ENCODE results near the gene SLC6A17.
A peak's percentile ranks its signal among the peaks of the same experiment; 100 is the strongest.

Gene SLC6A17

GRCh38 chr1:110150330-110151174 is at the start of gene SLC6A17:
TSS of gene SLC6A17 (plus strand) at chr1:110150494. CDS start at chr1:110166930, 16,436 bp downstream.
- FAIRE-seq, result no peak

GRCh38 chr1:110102081-110102480 is 48.2 kb upstream of the SLC6A17 start:
- FAIRE-seq, result no peak

GRCh38 chr1:110106013-110106941 is 44.0 kb upstream of the SLC6A17 start:
- FAIRE-seq, result peak; percentile 5

- FAIRE-seq, result no peak
These were observed 42.3 kb upstream of the SLC6A17 start for GRCh38 chr1:110107867-110108469.

- no peak for FAIRE-seq
These were observed 39.2 kb upstream of the SLC6A17 start for GRCh38 chr1:110111081-110111480.

- FAIRE-seq, result no peak
These were observed 38.2 kb upstream of the SLC6A17 start, which contains the start of gene UBL4B for GRCh38 chr1:110112143-110112542. TSS of gene UBL4B (plus strand) at chr1:110112443. CDS start at chr1:110112535, 92 bp downstream.

- no peak for FAIRE-seq
These were observed 37.6 kb upstream of the SLC6A17 start for GRCh38 chr1:110112656-110113055.

GRCh38 chr1:110113551-110113950 is 36.7 kb upstream of the SLC6A17 start:
- FAIRE-seq, result no peak

GRCh38 chr1:110114173-110114572 is 36.1 kb upstream of the SLC6A17 start:
- no peak for FAIRE-seq

GRCh38 chr1:110114784-110115183 is 35.5 kb upstream of the SLC6A17 start:
- no peak for FAIRE-seq

- no peak for FAIRE-seq
These were observed 31.5 kb upstream of the SLC6A17 start for GRCh38 chr1:110118636-110119396.

- FAIRE-seq, result no peak
These were observed 30.5 kb upstream of the SLC6A17 start for GRCh38 chr1:110119843-110120242.

- no peak for FAIRE-seq
These were observed 29.2 kb upstream of the SLC6A17 start for GRCh38 chr1:110120960-110121561.

- FAIRE-seq, result no peak
These were observed 27.1 kb upstream of the SLC6A17 start for GRCh38 chr1:110123224-110123623.

- FAIRE-seq, result no peak
These were observed 24.5 kb upstream of the SLC6A17 start for GRCh38 chr1:110125810-110126209.

GRCh38 chr1:110130113-110130591 is 20.1 kb upstream of the SLC6A17 start:
- FAIRE-seq, result no peak

- no peak for FAIRE-seq
These were observed 19.3 kb upstream of the SLC6A17 start for GRCh38 chr1:110130989-110131388.

GRCh38 chr1:110132682-110133081 is 17.6 kb upstream of the SLC6A17 start:
- FAIRE-seq, result no peak

- FAIRE-seq, result no peak
These were observed 16.9 kb upstream of the SLC6A17 start for GRCh38 chr1:110133436-110133835.

- FAIRE-seq, result no peak
These were observed 16.2 kb upstream of the SLC6A17 start for GRCh38 chr1:110134050-110134595.

- FAIRE-seq, result no peak
These were observed 15.0 kb upstream of the SLC6A17 start for GRCh38 chr1:110135246-110135645.

Data from islet of Langerhans (tissue), 1 donor.